Measurements from ENCODE around the gene TFDP2.
"Not testable (repeated sequence)": the region's sequence is repeated elsewhere in the genome, so short reads cannot be mapped to it uniquely, and the experiment has no call there.

The TFDP2 gene

DNA sequence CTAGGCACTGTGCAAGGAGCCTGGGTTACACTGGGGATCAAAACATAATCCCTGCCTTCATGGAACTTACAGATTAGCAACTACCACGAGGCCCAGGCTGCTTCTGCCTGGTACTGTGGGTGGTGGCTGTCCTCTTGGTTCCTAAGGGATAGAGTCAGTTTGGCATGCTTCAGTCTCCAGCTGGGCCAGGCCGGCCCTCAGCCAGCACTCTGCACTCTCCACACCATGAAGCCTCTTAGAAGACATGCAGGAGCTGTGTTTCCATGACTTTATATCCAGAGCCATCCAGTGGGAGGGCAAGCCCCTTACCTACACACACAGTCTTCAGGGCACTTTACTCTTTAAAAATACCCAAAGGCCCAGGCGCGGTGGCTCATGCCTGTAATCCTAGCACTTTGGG lies 218.5 kb downstream of the TFDP2 start:
- no peak for DNase-seq (ENCODE audit: low read depth in 2 of 2, low spot score in 1 of 2)

DNA sequence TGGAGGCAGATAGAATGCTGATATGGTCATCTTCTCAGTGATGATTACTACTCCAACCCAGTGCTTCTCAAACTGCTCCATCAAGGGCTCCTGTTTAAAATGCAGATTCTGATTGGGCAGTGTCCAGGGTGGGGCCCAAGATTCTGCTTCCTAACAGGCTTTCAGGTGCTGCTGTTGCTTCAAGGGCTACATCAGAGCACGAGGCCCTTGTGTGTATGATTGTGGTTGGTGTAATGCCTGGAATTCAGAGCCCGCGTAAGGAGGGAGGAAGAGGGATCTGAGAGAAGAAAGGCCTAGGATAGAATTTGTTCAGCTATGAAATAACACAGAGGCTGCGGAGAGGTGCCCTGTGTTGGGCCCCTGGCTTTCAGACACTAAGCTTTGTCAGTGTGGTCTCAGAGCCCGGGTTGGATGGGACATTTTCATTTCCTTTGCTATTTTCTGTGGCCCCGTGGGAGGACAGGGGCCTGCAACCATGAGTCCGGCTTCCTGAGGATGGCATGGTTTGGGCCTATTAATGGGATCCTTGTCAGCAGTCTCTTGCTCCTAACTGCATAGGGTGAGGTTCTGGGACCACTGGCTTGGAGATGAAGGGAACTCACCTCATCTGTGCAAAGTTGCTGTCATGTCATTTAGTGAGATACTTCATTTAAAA lies 219.9 kb downstream of the TFDP2 start:
- DNase-seq (ENCODE audit: low read depth in 2 of 2, low spot score in 1 of 2), result no peak

DNA sequence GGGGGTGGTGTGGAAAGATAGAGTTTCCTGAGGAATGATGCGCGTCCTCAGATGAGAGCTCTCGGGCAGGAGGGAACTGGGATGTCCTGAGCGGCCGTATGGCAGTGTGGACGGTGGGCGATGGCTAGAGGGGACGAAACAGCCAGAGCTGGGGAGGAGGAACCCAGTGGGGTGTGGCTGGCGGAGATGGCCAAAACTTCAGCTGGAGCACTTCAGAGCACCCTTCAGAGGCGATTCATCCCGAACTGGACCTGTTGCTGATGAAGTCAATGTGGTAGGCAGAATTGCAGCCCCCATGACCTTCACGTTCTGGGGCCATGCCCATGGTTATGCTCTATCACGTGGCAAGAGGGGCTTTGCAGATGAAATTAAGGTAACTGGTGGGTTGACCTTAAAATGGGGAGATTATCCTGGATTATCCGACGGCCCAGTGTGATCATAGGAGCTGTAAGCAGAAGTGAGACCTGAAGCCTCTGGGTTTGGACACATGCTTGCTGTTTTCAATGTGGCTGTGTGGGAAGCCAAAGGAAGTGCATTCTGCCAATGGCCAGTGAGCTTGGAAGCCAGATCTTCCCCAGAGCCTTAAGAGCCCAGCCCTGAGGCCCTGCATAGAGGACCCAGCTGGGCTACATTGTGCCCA lies 220.6 kb downstream of the TFDP2 start:
- no peak for DNase-seq (ENCODE audit: low read depth in 2 of 2, low spot score in 1 of 2)

DNA sequence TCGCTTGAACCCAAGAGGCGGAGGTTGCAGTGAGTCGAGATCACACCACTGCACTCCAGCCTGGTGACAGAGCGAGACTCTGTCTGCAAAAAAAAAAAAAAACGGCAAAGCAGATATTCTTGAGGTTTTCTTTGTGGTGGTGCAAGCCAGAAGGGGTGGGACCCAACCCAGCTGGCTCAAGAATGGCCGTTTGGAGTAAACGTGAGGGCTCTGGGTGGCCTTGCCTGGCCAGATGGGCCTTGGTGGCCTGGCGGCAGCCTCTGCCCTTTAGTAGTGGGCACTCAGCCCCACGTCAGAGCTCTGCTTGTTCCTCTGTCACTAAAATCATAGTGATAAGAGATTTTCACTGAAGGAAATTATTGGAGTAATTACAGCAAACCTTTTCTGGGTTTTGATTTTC lies 222.4 kb downstream of the TFDP2 start:
- DNase-seq (ENCODE audit: low read depth in 2 of 2, low spot score in 1 of 2), result no peak

DNA sequence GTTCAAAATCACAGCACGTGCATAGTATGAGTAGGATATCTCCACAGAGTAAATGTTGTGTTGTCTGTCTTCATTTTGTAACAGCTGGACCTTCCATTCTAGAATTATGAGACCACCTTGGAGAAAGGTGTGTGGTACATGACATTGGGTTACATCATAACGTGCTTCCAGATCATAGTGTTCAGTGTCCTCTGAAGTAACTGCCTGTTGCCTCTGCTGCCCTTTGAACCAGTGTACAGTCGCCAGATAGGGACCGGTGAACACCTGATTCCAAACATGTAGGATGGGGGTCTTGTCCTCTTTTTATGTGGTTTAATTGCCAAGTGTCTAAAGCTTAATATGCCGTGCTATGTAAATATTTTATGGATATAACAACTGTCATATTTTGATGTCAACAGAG lies 223.7 kb downstream of the TFDP2 start:
- DNase-seq (ENCODE audit: low read depth in 2 of 2, low spot score in 1 of 2), result not testable (repeated sequence)

DNA sequence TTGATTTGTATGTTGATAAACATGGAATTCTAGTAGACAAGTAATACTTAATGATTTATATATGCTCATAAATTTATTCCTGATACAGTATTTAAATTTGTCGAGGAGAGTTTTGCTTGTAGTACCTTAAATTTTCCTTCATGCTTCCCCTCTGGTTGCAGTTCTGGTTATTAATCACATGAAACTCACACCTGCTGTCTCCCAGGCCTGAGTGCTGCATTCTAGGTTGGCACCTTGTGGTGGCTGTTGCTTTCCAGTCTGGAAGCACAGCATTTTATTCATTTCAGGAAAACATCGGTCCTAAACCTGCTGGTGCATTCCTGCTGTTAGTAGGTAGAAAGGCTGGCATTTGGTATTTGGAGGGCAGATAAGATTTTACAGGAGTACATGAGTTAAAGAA lies 228.0 kb downstream of the TFDP2 start:
- DNase-seq (ENCODE audit: low read depth in 2 of 2, low spot score in 1 of 2), result no peak

DNA sequence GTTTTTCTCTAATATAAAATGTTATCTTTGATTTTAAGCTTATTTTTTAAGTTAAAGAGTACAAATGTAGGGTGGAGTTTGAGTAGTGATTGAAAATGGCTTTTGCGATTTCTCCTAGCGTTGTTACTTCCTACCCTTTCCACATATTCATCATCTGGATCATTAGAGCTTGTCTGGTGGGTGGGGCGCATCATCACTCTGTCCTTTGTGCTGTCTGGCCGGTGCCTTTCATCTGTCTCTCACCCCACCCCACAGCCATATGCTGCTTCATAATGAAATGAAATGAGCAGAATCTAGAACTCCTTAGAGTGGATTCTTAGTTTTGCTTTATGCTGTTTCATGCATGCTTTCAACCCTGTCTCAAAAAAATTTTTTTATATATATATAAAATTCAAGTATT lies 228.6 kb downstream of the TFDP2 start:
- DNase-seq (ENCODE audit: low read depth in 2 of 2, low spot score in 1 of 2), result no peak

DNA sequence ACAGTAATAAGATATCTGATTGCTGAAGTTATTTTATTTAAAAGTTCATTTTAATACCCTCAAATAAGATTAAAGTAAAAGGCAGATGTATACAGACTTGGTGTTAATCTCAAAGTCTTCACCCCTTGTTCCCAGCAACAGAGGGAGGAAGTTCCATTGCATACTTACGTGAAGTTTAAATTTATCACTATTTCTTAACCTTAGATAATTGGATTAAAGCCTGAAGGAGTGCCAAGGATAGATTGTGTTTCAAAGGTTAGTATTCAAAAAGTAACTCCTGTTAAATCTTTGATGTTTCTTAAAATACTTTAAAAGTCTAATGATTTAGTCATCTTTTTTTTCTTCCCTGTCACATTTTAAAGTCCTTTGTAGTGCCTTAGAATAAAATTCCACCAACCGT lies 233.6 kb downstream of the TFDP2 start:
- DNase-seq (ENCODE audit: low read depth in 2 of 2, low spot score in 1 of 2), result no peak

DNA sequence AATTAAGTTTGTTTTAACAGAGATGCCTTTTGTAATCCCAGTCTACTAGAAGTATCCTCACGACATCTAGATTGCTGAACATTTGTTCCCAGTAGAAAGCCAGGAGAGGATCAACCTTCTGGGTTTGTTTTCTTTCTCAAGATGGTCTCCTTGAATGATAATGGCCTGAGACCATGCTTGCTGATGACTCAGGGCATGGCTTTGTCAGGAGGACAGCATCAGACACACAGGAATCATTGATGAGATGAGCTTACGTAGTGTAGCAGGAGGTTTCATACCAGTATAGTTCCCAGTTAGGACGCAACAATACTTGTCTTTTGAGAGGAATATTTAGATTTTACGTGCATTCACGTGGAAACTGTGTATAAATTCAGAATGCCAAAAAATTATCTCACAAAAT lies 234.3 kb downstream of the TFDP2 start:
- no peak for DNase-seq (ENCODE audit: low read depth in 2 of 2, low spot score in 1 of 2)

DNA sequence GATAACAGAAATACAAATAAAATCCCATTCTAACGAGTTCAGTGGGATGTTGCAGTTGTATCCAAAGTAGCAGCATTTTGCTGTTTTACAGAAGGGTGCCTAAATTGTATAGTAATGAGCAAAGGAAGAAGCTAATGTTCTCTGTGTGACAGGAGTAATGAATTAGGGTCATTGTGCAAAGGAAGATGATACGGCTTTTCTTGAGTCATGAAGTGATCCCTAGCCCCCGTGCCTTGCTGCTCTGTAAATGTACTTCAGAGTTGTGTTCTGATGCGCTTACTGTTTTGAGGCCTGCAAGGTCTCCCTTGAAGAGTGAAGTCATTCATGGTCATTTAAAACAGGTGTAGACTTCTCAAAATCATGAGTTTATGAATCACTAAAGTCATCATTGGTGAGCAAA lies 235.0 kb downstream of the TFDP2 start:
- DNase-seq (ENCODE audit: low read depth in 2 of 2, low spot score in 1 of 2), result no peak

DNA sequence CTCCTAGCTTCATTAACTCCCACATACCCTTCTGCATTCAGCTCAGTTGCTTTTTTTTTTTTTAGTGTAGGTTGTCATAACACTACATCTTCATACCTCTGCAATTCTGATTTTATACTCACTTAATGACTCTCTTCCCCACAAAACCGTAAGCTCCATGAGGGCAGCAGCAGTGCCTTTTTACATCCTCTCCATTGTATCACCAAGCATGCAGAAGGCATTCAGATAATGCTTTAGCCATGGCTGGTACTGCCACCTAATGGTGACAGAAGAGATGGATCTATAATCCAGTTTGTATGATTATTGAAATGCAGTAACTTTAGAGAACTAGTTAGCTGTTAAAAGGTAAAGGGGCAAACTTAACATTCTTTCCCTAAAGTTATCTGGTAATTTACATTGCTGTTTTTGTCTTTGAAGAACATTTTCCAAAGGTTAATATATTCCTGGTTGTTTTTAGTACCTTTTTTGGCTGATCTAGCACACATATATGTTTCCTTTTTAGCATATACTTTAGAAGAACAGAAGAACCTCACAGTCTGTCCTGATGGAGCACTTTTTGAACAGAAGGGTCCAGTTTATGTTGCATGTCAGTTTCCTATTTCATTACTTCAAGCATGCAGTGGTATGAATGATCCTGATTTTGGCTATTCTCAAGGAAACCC lies 236.1 kb downstream of the TFDP2 start:
- DNase-seq (ENCODE audit: low read depth in 2 of 2, low spot score in 1 of 2), result no peak

DNA sequence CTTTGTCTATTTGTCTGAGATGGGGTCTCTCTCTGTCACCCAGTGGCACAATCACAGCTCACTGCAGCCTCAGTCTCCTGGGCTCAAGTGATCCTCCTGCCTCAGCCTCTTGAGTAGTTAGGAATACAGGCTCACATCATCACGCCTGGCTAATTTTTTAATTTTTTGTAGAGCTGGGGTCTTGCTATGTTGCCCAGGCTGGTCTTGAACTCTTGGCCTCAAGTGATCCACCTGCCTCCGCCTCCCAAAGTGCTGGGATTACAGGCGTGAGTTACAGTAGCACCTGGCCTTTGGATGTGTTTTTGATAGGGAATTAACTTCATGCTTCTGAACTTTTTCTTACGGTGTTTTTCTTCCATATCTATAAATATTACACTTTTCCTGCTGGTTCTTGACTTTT lies 239.4 kb downstream of the TFDP2 start:
- DNase-seq (ENCODE audit: low read depth in 2 of 2, low spot score in 1 of 2), result not testable (repeated sequence)

DNA sequence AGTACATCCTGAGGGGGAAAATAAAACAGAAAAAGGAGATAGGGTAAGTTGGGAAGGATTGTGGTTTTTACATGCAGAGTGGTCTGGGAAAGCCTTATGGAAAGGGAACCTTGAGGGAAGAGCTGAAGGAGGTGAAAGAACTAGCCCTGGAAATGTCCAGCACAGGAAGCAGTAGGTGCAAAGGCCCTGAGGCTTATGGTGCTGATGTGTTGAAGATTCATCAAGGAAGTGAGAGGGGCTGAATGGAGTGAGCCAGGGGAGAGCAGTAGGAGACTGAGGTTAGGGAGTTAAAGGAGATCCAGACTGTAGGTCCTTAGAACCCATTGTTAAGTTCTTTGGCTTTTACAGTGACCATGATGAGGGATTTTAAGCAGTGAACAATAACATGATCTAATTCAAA lies 239.9 kb downstream of the TFDP2 start:
- no peak for DNase-seq (ENCODE audit: low read depth in 2 of 2, low spot score in 1 of 2)

DNA sequence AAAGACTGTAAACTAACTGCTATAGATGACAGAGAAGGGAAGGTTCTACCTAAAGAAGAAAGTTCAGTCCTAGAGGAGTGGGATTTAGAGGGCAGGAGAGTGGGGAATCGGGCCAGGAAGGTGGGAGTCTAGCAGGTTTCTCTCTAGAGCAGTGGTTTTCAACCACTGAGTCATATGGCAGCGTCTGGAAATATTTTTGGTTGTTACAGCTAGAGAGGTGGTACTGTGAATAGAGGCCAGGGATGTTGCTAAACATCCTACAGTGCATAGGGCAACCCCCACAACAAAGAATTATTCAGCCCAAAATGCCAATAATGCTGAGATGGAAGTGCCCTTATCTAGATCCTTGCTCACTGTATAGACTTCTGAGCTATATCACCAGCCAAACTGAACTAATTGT lies 244.2 kb downstream of the TFDP2 start:
- DNase-seq (ENCODE audit: low read depth in 2 of 2, low spot score in 1 of 2), result no peak

DNA sequence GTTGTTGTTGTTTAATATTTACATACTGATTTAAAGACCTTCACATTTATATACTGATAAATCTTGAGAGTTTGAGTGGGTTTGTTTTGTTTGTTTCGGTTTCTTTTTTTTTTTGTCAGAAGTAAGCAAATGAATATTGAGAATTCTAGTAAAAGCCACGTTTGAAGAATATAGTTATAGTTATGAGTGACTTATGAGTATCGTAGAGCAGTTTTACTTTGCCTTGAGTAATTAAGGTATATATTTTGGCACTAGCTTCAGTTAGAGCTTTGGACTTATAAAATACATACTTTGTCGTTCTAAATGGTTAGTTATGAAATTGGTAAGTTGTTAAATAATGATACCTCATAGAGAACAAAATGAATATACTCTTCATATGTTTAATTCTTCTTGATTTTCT lies 245.1 kb downstream of the TFDP2 start:
- no peak for DNase-seq (ENCODE audit: low read depth in 2 of 2, low spot score in 1 of 2)

DNA sequence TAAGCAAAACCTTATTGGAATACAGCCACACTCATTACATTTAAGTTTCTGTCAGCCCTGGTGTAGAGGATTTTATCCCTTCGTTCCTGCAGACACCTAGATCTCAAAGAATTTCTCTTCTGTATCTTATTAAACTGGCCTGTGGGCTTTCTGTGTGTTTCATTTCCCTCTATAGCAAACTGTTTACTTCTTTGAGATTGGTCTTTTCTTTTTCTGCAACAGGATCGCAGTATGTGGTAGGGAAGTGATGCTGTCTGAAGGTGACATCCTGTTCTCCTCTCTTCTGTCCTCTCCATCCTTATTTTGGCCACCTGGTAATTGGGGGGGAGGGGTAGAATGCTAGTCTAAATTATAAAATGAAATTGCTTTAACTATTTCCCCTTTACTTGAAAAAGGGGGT lies 247.4 kb downstream of the TFDP2 start:
- DNase-seq (ENCODE audit: low read depth in 2 of 2, low spot score in 1 of 2), result no peak

DNA sequence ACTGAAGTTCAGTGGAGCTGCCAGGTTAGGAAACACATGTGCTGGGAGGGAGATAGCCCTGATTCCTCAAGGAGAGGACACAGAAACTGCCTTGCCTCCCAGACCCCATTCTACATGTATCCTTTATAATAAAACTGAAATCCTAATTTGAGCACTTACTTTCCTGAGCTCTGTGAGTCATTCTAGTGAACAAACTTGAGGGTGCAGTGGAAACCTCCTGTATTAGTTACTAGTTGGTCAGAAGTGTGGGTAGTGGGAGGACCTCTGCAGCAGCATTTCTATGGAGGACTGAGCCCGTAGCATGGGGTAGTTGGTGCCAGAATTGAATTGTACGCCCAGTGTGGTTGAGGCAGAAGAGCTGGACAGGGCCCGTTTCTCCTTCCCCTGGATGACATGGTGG lies 249.0 kb downstream of the TFDP2 start:
- no peak for DNase-seq (ENCODE audit: low read depth in 2 of 2, low spot score in 1 of 2)

DNA sequence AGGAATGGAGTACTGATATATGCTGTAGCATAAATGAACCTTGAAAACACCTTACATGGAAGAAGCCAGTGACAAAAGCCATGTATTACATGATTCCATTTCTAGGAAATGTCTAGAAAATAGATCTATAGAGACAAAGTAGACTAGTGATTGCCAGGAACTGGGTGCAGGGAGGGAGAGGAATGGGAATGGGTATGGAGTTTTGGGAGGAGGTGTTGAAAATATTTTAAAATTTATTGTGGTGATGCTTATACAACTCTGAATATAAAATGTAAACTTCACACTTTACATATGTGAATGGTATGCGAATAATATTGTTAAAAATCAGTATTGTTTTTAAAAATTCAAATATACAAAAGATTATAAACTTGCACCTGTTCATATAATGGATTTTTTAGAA lies 250.4 kb downstream of the TFDP2 start:
- no peak for DNase-seq (ENCODE audit: low read depth in 2 of 2, low spot score in 1 of 2)

DNA sequence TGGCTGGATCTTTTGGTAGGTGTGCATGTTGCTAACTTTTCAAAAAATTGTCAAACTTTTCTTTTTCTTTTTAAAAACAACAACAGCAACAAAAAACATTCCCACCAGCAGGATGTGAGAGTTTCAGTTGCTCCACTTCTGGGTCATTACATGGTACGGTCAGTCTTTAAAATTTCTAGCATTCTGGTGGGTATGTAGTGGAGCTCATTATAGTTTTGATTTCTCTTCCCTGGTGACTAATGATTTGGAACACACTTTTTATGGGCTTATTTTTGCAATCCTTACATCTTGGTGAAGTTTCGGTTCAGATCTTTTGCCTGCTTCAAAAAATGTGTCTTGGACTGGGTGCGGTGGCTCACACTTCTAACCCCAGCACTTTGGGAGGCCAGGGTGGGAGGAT lies 253.6 kb downstream of the TFDP2 start:
- DNase-seq (ENCODE audit: low read depth in 2 of 2, low spot score in 1 of 2), result no peak

DNA sequence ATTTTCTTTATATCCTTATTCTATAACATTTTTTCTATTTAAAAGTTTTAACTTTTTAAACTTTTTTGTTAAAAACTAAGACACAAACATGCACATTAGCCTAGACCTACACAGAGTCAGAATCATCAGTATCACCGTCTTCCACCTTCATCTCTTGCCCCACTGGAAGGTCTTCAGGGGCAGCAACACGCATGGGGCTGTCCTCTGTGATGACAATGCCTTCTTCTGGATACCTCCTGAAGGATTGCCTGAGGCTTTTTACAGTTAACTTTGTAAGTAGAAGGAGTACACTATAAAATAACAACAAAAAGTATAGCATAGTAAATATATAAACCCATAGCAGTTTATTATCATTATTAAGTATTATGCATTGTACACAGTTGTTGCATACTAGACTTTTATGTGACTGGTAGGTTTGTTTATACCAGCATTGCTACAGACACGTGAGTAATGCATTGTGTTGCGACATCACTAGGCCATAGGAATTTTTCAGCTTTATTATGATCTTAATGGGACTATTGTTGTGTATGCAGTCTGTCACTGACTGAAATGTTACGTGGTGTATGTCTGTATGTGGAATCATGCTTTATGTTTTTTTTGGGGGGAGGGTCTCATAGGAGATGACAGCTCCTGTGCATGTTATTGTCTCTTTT lies 254.7 kb downstream of the TFDP2 start:
- DNase-seq (ENCODE audit: low read depth in 2 of 2, low spot score in 1 of 2), result no peak
